ENCODE measurements around the gene STAB2.

STAB2 gene

DNA sequence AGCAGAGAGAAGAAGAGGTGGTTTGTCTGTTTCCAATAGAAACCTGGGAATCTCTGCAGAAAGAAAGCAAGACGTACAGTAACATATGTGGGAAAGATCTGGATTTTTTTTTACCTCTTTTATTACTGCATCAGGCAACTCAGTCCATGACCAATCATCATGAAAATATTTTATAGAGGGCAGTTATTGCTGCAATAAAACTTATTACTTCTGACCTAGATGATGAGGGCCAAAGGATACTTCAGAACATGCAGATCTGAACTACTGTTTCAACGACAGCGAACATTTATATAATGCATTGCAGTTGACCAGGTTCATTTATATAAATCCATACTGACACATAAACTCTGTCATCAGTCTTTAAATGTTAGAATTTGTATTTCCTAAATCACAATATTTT, 67.7 kb downstream of the STAB2 start:
- no peak overlapping the region for H3K27ac ChIP-seq
- no peaks in the 10 kb centered on the region for H3K27me3 ChIP-seq (replicated peaks)
- no peaks in the 10 kb centered on the region for H3K36me3 ChIP-seq (replicated peaks)
- DNase-seq = no peak
- TF ChIP-seq CTCF (IDR thresholded peaks at IDR 0.05; ENCODE audit: low read depth, low read length, missing control alignments) = no peak
- in situ Hi-C loops (cut with HindIII; ENCODE audit: low pct_ligation_motif_present, low sequenced_read_pairs) = no loop called here
- H3K4me3 ChIP-seq (ENCODE audit: low read depth, low read length) = no peak overlapping the region

- H3K36me3 ChIP-seq (replicated peaks) = no peaks in the 10 kb centered on the region
- no peak for TF ChIP-seq CTCF (IDR thresholded peaks at IDR 0.05; ENCODE audit: low read depth, low read length, missing control alignments)
- H3K4me3 ChIP-seq (ENCODE audit: low read depth, low read length) = no peak overlapping the region
- DNase-seq = no peak
- in situ Hi-C loops (cut with HindIII; ENCODE audit: low pct_ligation_motif_present, low sequenced_read_pairs) = no loop called here
- H3K27me3 ChIP-seq (replicated peaks) = no peaks in the 10 kb centered on the region
- H3K27ac ChIP-seq = no peak overlapping the region
These were observed 69.2 kb downstream of the STAB2 start for GRCh38 chr12:103656291-103656690.

- no peak for DNase-seq
- no peaks in the 10 kb centered on the region for H3K36me3 ChIP-seq (replicated peaks)
- in situ Hi-C loops (cut with HindIII; ENCODE audit: low pct_ligation_motif_present, low sequenced_read_pairs) = no loop called here
- no peak for TF ChIP-seq CTCF (IDR thresholded peaks at IDR 0.05; ENCODE audit: low read depth, low read length, missing control alignments)
- no peak overlapping the region for H3K4me3 ChIP-seq (ENCODE audit: low read depth, low read length)
- no peaks in the 10 kb centered on the region for H3K27me3 ChIP-seq (replicated peaks)
- no peak overlapping the region for H3K27ac ChIP-seq
These were observed 70.3 kb downstream of the STAB2 start for GRCh38 chr12:103657331-103657730.

DNA sequence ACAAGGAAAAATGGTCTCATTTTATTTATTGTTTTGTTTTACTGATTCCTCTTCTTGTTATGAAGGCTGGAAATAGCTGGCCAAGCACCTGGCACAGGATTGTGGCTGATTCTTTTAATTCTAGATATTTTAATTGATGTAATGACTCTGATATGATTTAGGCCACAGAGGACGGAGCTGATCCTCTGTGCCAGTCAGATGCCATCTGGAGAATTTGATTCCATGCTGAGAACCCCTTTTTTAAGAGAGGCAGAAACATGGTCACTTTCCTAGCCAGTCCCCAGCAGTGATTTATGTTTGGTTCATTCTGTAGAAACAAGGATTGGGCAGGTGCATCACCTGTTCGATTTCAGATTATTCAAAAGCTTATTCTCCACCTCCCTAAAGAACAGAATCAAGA, 77.6 kb downstream of the STAB2 start:
- no peaks in the 10 kb centered on the region for H3K36me3 ChIP-seq (replicated peaks)
- TF ChIP-seq CTCF (IDR thresholded peaks at IDR 0.05; ENCODE audit: low read depth, low read length, missing control alignments) = no peak
- in situ Hi-C loops (cut with HindIII; ENCODE audit: low pct_ligation_motif_present, low sequenced_read_pairs) = no loop called here
- no peaks in the 10 kb centered on the region for H3K27me3 ChIP-seq (replicated peaks)
- H3K27ac ChIP-seq = no peak overlapping the region
- no peak for DNase-seq
- no peak overlapping the region for H3K4me3 ChIP-seq (ENCODE audit: low read depth, low read length)

GRCh38 chr12:103665971-103666370, 78.9 kb downstream of the STAB2 start:
- Histone ChIP-seq H3K27ac (no peak overlapping the region), H3K36me3 (replicated peaks) (no peaks in the 10 kb centered on the region), H3K4me3 (ENCODE audit: low read depth, low read length) (no peak overlapping the region), H3K27me3 (replicated peaks) (no peaks in the 10 kb centered on the region)
- TF ChIP-seq CTCF (IDR thresholded peaks at IDR 0.05; ENCODE audit: low read depth, low read length, missing control alignments) = no peak
- DNase-seq = no peak
- in situ Hi-C loops (cut with HindIII; ENCODE audit: low pct_ligation_motif_present, low sequenced_read_pairs) = no loop called here

- H3K36me3 ChIP-seq (replicated peaks) = no peaks in the 10 kb centered on the region
- TF ChIP-seq CTCF (IDR thresholded peaks at IDR 0.05; ENCODE audit: low read depth, low read length, missing control alignments) = no peak
- in situ Hi-C loops (cut with HindIII; ENCODE audit: low pct_ligation_motif_present, low sequenced_read_pairs) = no loop called here
These were observed 80.1 kb downstream of the STAB2 start for GRCh38 chr12:103667125-103667524.

More at GRCh38 chr12:103667125-103667524, 80.1 kb downstream of the STAB2 start:
- H3K4me3 ChIP-seq (ENCODE audit: low read depth, low read length) = no peak overlapping the region
- H3K27ac ChIP-seq = no peak overlapping the region
- H3K27me3 ChIP-seq (replicated peaks) = no peaks in the 10 kb centered on the region
- DNase-seq = no peak
